Measurements from ENCODE around the gene NOS1.

DNA sequence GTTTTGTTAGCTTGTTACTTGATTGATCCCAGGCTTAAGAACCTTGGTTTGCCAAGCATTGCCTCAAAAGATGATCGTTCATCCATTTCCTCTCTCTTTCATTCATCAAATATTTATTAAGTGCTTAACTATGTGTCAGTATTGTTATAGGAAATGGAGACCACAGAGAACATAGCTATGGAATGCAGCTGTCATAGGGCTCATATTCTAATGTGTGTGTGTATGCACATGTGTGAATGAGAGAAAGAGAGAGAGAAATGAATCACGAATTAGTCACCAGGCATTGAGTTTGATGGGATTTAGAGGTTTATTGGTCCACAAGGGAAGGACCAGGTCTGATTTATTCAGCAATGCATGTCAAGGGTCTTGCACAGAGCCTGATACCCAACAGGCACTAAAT is 100.2 kb downstream of the NOS1 start:
- TF ChIP-seq, protein P1, sequence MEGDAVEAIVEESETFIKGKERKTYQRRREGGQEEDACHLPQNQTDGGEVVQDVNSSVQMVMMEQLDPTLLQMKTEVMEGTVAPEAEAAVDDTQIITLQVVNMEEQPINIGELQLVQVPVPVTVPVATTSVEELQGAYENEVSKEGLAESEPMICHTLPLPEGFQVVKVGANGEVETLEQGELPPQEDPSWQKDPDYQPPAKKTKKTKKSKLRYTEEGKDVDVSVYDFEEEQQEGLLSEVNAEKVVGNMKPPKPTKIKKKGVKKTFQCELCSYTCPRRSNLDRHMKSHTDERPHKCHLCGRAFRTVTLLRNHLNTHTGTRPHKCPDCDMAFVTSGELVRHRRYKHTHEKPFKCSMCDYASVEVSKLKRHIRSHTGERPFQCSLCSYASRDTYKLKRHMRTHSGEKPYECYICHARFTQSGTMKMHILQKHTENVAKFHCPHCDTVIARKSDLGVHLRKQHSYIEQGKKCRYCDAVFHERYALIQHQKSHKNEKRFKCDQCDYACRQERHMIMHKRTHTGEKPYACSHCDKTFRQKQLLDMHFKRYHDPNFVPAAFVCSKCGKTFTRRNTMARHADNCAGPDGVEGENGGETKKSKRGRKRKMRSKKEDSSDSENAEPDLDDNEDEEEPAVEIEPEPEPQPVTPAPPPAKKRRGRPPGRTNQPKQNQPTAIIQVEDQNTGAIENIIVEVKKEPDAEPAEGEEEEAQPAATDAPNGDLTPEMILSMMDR (conservative IDR thresholded peaks at IDR 0.05 in 1 of 2, IDR thresholded peaks at IDR 0.05 in 1 of 2; ENCODE audit: low read depth in 1 of 2, low read length in 2 of 2) = no peak
- TF ChIP-seq EZH2 (IDR thresholded peaks at IDR 0.05; ENCODE audit: low read length, missing control alignments) = no peak

Measured in fibroblast of lung (primary cell).